ENCODE results near the gene SORCS2. TPM values are rescaled to one million over a fixed set of nuclear protein-coding genes. Genes with fewer than 3 reads are reported as not detected.

The SORCS2 gene
- total RNA-seq, 1 experiment from 2014 or later, result 0.15 TPM

DNA sequence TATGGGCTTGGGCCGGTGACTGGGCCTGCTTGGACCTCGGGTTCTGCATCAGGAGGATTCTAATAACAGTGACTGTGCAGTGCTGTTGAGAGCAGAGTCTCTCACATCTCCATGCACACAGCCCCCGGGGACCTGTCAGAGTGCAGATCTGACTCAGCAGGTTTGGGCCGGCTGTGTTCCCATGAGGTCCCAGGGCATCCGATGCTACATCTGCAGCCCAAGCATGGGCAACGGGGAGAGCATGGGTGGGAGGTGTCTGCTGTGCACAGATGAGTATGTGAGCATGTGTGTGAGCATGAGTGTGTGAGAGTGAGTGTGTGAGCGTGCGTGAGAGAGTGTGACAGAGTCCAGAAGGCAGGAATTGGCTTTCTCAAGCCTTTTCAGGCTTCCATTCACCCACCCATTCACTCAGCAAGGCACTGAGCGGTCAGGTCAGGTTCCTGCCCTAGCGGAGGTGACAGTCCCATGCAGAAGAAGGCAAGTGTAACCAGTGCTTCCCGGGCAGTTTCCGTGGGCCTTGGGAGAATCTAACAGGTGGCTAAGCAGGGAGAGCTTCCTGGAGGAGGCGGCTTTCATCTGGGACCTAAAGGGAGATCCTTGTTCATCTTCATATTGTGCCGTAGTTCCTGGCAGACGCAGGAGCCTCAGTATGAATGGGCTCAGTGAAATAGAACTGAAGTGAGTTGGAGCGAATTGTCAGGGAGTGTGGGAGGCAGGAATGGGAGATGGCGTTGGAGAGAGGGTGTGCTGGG lies 62.6 kb downstream of the SORCS2 start:
- intact Hi-C loops (cut with micrococcal nuclease; ENCODE audit: unreplicated experiment), result no loop called here
- in situ Hi-C loops (cut with HindIII; ENCODE audit: low pct_unique_long_range_greater_than_20kb, low sequenced_read_pairs), result no loop called here
- TF ChIP-seq TCF7L2 (IDR thresholded peaks at IDR 0.05; ENCODE audit: low read depth, low read length), result no peak
- TF ChIP-seq, protein P1, sequence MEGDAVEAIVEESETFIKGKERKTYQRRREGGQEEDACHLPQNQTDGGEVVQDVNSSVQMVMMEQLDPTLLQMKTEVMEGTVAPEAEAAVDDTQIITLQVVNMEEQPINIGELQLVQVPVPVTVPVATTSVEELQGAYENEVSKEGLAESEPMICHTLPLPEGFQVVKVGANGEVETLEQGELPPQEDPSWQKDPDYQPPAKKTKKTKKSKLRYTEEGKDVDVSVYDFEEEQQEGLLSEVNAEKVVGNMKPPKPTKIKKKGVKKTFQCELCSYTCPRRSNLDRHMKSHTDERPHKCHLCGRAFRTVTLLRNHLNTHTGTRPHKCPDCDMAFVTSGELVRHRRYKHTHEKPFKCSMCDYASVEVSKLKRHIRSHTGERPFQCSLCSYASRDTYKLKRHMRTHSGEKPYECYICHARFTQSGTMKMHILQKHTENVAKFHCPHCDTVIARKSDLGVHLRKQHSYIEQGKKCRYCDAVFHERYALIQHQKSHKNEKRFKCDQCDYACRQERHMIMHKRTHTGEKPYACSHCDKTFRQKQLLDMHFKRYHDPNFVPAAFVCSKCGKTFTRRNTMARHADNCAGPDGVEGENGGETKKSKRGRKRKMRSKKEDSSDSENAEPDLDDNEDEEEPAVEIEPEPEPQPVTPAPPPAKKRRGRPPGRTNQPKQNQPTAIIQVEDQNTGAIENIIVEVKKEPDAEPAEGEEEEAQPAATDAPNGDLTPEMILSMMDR (IDR thresholded peaks at IDR 0.05), result no peak
- TF ChIP-seq POLR2AphosphoS5 (IDR thresholded peaks at IDR 0.05; ENCODE audit: low read depth, low read length), result no peak
- TF ChIP-seq, protein P2, sequence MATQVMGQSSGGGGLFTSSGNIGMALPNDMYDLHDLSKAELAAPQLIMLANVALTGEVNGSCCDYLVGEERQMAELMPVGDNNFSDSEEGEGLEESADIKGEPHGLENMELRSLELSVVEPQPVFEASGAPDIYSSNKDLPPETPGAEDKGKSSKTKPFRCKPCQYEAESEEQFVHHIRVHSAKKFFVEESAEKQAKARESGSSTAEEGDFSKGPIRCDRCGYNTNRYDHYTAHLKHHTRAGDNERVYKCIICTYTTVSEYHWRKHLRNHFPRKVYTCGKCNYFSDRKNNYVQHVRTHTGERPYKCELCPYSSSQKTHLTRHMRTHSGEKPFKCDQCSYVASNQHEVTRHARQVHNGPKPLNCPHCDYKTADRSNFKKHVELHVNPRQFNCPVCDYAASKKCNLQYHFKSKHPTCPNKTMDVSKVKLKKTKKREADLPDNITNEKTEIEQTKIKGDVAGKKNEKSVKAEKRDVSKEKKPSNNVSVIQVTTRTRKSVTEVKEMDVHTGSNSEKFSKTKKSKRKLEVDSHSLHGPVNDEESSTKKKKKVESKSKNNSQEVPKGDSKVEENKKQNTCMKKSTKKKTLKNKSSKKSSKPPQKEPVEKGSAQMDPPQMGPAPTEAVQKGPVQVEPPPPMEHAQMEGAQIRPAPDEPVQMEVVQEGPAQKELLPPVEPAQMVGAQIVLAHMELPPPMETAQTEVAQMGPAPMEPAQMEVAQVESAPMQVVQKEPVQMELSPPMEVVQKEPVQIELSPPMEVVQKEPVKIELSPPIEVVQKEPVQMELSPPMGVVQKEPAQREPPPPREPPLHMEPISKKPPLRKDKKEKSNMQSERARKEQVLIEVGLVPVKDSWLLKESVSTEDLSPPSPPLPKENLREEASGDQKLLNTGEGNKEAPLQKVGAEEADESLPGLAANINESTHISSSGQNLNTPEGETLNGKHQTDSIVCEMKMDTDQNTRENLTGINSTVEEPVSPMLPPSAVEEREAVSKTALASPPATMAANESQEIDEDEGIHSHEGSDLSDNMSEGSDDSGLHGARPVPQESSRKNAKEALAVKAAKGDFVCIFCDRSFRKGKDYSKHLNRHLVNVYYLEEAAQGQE (IDR thresholded peaks at IDR 0.05; ENCODE audit: insufficient read depth in 1 of 2, low read depth in 2 of 2, low read length in 1 of 2), result no peak
- no peak for TF ChIP-seq SIN3A (IDR thresholded peaks at IDR 0.05; ENCODE audit: borderline replicate concordance, insufficient read depth, low read depth, low read length)
- ATAC-seq, result no peak
- H3K4me3 ChIP-seq (ENCODE audit: low read depth in 2 of 2, low read length in 2 of 2), result no peak overlapping the region
- POLR2A ChIA-PET, result no interaction called here
- CTCF ChIA-PET, result no interaction called here
- H3K27ac ChIP-seq (ENCODE audit: low read length), result no peak overlapping the region
- no peaks in the 10 kb centered on the region for H3K27me3 ChIP-seq (ENCODE audit: control insufficient read depth, insufficient read depth, low read length)
- BruUV-seq (replicated peaks), result no TSS peak
- no peaks in the 10 kb centered on the region for H3K9me3 ChIP-seq (ENCODE audit: control insufficient read depth, insufficient read depth, low read depth, low read length)
- H3K4me1 ChIP-seq (ENCODE audit: control insufficient read depth, insufficient read depth, low read length), result no peaks in the 10 kb centered on the region
- H3K36me3 ChIP-seq (ENCODE audit: control insufficient read depth, insufficient read depth, low read length), result no peaks in the 10 kb centered on the region
- DNase-seq (ENCODE audit: low read depth, low spot score), result no peak

DNA sequence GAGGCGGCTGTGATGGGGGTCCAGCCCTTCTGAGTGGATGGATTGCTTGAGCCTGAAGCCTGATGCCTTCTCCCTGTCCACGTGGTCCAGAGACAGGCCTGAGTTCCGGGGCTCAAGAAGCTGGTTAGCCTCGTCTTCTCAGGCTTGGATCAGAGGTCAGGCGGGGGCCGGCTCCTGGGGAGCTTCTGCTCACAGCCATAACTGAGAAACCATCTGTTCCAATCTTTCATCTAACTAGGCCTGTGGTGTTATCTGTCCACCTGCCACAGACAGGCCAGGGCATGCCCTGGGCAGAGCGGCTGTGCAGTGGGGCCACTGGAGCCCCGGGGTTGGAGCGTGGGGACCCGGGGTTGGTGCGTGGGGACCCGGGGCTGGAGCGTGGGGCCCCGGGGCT lies 63.1 kb downstream of the SORCS2 start:
- DNase-seq (ENCODE audit: low read depth, low spot score) (no peak), ATAC-seq (no peak)
- no peaks in the 10 kb centered on the region for H3K4me1 ChIP-seq (ENCODE audit: control insufficient read depth, insufficient read depth, low read length)
- H3K9me3 ChIP-seq (ENCODE audit: control insufficient read depth, insufficient read depth, low read depth, low read length), result no peaks in the 10 kb centered on the region
- no peaks in the 10 kb centered on the region for H3K36me3 ChIP-seq (ENCODE audit: control insufficient read depth, insufficient read depth, low read length)
- TF ChIP-seq POLR2AphosphoS5 (IDR thresholded peaks at IDR 0.05; ENCODE audit: low read depth, low read length), result no peak
- no peak for TF ChIP-seq SIN3A (IDR thresholded peaks at IDR 0.05; ENCODE audit: borderline replicate concordance, insufficient read depth, low read depth, low read length)
- TF ChIP-seq, protein P2 (IDR thresholded peaks at IDR 0.05; ENCODE audit: insufficient read depth in 1 of 2, low read depth in 2 of 2, low read length in 1 of 2), result no peak
- TF ChIP-seq TCF7L2 (IDR thresholded peaks at IDR 0.05; ENCODE audit: low read depth, low read length), result no peak
- TF ChIP-seq, protein P1 (IDR thresholded peaks at IDR 0.05), result no peak
- no TSS peak for BruUV-seq (replicated peaks)
- in situ Hi-C loops (cut with HindIII; ENCODE audit: low pct_unique_long_range_greater_than_20kb, low sequenced_read_pairs) (no loop called here), intact Hi-C loops (cut with micrococcal nuclease; ENCODE audit: unreplicated experiment) (no loop called here)
- H3K4me3 ChIP-seq (ENCODE audit: low read depth in 2 of 2, low read length in 2 of 2), result no peak overlapping the region
- POLR2A ChIA-PET, result no interaction called here
- no peaks in the 10 kb centered on the region for H3K27me3 ChIP-seq (ENCODE audit: control insufficient read depth, insufficient read depth, low read length)
- CTCF ChIA-PET, result no interaction called here
- H3K27ac ChIP-seq (ENCODE audit: low read length), result no peak overlapping the region

Measured in Panc1 (cell line).